GM12875 (cell line): ENCODE results near the gene WDR41.

Experiments used
- H3K4me3 ChIP-seq: one replicate; pipeline ENCODE4 v1.5.1; 2011; ENCODE audit warnings: low read depth, low read length, control low read depth
- CTCF ChIP-seq: IDR thresholded peaks from 2 replicates; pipeline ENCODE4 v1.5.1; 2011; ENCODE audit warnings: low read depth, mild to moderate bottlenecking, control low read depth, inconsistent platforms, low read length, moderate library complexity, borderline replicate concordance; ENCODE audit not compliant: insufficient read depth

The WDR41 gene

GRCh38 chr5:77407152-77407551, 85.0 kb downstream of the WDR41 start:
- no peak for TF ChIP-seq CTCF

GRCh38 chr5:77402796-77403195, 89.3 kb downstream of the WDR41 start:
- TF ChIP-seq CTCF, result no peak
- no peak overlapping the region for H3K4me3 ChIP-seq

More at GRCh38 chr5:77407152-77407551, 85.0 kb downstream of the WDR41 start:
- H3K4me3 ChIP-seq, result no peak overlapping the region

- TF ChIP-seq CTCF, result no peak
These were observed 91.5 kb downstream of the WDR41 start for GRCh38 chr5:77400645-77401044.

GRCh38 chr5:77398896-77399295, 93.2 kb downstream of the WDR41 start:
- TF ChIP-seq CTCF, result no peak

More at GRCh38 chr5:77400645-77401044, 91.5 kb downstream of the WDR41 start:
- H3K4me3 ChIP-seq, result no peak overlapping the region

GRCh38 chr5:77398458-77398857, 93.7 kb downstream of the WDR41 start:
- TF ChIP-seq CTCF, result no peak

More at GRCh38 chr5:77398896-77399295, 93.2 kb downstream of the WDR41 start:
- no peak overlapping the region for H3K4me3 ChIP-seq

GRCh38 chr5:77397686-77398292, 94.3 kb downstream of the WDR41 start:
- H3K4me3 ChIP-seq, result no peak overlapping the region
- no peak for TF ChIP-seq CTCF

More at GRCh38 chr5:77398458-77398857, 93.7 kb downstream of the WDR41 start:
- H3K4me3 ChIP-seq, result no peak overlapping the region

- TF ChIP-seq CTCF, result no peak
- no peak overlapping the region for H3K4me3 ChIP-seq
These were observed 96.1 kb downstream of the WDR41 start for GRCh38 chr5:77396017-77396416.
